Measurements from ENCODE around the gene PDE10A.
"Not testable (repeated sequence)": the region's sequence is repeated elsewhere in the genome, so short reads cannot be mapped to it uniquely, and the experiment has no call there.

Gene PDE10A

DNA sequence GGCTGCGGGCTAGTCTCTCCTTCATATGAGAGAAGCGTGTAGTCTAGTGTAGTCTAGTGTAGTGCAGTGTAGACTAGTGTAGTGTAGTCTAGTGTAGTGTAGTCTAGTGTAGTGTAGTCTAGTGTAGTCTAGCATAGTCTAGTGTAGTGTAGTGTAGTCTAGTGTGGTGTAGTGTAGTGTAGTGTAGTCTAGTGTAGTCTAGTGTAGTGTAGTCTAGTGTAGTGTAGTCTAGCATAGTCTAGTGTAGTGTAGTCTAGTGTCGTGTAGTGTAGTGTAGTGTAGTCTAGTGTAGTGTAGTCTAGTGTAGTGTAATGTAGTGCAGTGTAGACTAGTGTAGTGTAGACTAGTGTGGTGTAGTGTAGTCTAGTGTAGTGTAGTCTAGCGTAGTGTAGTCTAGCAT lies 44.1 kb downstream of the PDE10A start:
- not testable (repeated sequence) for DNase-seq

DNA sequence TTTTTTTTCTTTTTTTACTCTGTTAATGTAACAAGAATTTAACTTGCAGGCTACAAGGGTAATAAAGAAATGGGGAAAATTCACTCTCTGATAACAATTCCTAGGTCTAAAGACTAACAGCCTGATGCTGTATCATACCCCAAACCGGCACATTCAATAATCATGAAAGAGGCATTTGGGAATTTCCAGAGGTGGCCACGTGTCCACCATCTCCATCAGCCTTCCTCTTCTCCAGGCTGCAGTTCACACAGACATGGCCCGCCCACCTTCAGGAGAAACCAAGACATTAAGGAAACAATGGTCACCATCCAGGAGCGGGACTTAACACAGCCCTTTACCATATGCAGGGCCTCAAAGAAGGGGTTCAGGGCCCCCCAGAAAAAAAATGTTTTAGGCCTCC lies 44.8 kb downstream of the PDE10A start:
- no peak for DNase-seq

DNA sequence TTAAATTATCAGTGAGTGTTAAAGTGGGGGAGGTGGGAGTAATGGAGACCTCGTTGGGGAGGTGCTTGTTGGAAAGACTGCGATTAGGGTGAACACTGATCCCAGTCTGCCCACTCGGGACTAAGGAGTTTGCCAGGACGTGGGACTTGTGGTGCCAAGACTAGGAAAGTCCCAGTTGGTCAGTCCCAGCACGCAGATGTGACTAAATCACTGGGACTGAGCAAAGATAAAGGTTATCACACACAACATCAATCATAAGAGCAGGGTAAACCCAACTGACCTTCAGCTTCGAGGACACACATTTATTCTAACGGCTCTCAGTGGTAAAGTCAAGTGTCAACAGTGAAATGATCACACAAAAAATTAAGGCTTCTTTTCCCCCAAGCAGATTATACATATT lies 45.5 kb downstream of the PDE10A start:
- no peak for DNase-seq

DNA sequence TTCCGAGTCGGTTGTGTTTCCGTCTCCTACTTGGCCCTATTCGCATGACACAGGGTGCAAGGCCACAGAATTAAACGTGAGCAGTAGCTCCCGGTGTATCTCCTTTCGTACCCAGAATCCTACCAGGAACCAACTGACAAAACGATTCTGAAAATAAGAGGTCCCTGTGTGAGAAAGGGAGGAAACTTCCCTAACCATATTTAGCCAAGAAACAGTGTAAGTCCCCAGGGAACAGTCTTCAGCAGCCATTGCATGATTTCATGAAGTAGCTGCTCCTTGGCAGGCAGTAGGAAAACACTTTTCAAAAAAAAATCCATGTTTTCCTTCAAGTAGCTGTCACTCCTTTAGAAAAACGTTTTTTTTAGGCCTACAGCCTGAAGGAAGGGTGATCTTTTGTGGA lies 46.9 kb downstream of the PDE10A start:
- DNase-seq = no peak

DNA sequence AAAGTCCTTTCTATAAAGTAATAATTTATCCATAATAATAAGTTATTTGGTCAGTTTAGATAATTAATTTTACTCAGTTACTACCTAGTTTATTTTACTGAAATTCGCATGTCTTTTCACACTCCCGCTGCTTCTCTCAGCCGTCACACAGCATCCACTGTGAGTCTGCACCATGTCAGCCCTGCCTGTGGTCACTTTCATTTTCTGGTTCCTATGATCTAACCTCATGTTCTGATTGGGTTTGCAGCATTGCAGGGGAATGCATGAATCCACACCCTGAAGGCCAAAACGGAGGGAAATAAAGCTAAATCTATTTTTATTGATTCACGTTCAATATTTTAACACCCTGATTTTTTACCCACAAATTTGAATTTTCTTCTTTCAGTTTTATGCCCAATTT lies 47.4 kb downstream of the PDE10A start:
- no peak for DNase-seq

DNA sequence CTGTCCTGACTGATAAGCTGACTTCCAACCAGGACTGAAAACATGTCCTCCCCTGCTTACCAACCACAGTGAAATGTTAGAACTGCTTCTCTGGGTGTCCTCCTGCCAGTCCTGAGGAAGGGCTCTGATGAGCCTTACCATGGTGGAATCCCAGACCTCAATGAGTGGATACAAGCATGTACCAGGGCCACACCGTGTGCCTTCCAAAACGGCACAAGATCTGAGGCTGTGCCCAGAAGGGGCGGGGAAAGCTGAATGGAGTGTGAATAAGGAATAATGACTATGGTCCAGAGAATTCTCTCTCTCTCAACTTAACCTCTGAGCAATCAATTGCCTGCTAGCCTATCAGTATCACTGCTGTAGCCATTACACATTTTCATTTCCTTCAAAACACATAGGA lies 51.7 kb downstream of the PDE10A start:
- no peak for DNase-seq

DNA sequence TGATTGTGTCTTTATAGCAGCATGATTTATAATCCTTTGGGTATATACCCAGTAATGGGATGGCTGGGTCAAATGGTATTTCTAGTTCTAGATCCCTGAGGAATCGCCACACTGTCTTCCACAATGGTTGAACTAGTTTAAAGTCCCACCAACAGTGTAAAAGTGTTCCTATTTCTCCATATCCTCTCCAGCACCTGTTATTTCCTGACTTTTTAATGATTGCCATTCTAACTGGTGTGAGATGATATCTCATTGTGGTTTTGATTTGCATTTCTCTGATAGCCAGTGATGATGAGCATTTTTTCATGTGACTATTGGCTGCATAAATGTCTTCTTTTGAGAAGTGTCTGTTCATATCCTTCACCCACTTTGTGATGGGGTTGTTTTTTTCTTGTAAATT lies 54.5 kb downstream of the PDE10A start:
- DNase-seq = not testable (repeated sequence)

DNA sequence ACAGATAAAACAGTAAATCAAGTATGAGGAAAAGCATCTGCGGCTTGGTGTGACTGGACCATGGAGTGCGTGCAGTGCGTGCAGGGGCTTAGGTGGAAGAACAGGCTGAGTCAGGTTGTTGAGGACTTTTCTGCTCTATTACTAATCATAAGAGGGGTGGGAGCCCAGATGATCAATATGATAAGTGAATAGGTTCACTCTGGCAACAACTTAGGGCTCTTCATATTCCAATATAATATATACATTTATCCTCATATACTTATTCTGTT lies 56.4 kb downstream of the PDE10A start:
- DNase-seq = no peak

DNA sequence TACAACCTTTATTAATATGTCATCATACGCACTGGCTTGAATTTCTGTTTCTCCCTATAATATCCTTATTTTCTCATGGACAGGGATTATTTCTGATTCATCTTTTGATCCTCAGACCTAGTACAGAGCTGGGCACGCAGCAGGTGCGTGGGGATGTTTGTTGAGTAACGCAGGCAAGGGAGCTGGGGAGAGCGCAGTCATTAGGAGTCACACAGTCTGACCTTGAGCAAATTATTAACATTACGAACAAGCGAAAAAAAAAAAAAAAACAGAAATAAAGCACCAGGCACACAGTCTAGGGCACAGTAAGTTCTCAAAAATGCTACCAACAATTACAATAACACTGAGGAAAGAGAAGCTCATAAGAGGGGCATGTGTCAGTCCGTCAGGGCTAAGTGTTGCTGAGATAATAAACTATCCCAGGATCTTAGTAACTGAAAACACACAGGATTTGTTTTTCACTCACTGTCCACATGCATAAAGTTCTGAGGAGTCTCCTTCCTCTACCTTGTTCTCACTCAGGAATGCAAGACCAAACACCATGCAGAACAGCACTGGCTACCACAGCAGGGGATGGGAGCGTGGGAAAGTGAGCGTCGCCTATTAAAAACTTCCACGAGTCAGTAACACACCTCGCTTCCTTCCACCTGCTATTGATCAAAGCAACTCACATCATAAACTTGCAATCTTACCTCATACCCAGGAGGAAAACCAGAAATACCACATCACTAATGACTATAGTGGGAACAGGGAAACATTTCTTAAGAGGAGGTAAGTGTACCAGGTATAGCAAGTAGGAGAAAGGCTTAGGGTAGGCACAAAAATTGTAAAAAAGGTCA lies 56.9 kb downstream of the PDE10A start:
- no peak for DNase-seq

DNA sequence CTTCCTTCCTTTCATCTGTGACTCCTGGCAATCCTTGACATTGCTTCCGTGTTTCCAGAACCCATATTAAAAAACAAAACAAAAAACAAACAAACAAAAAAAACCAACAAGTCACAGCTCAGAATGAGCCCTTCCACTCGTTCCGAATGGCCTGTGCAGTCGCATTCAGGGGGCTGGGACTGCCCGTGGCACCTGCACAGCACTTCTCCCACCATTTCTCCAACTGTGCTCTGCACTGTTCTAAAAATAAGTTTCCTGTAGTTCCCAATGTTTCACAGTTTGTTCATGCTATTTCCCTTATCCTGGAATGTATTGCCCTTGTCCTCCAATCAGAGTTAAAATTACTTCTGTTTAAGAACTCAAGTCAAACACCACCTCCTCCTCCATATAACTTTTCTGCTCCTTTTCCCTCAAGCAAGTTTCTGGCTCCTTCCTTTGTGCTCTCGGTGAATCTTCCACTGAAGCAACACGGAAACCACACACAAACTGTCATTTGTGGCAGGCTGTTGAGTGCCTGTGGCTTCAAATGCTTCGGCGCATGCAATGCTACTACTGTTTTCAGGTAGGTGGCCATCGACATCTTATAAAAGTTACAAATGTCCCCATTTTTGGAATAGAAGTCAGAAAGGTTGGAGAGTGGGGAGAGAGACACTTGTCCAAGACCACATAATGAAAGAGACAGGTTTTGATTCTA lies 57.7 kb downstream of the PDE10A start:
- DNase-seq = no peak

DNA sequence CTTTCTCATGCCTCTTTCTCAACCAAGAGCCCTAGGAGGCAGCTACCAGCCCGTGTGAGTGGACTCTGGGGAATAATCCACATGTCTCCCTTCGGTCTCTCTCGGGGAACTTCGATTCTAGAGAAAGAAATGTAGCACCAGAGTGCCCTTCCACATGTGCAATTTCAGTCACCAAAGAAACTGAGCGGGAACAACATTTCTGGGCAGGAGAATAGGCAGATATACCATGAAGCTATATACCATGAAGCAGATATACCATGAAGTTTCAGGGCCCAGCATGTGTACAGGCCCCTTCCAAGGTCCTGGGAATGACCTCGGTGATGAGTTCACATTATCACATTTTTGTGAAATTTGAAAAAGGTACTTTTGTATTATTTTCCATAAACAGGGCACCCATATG lies 60.8 kb downstream of the PDE10A start:
- no peak for DNase-seq

DNA sequence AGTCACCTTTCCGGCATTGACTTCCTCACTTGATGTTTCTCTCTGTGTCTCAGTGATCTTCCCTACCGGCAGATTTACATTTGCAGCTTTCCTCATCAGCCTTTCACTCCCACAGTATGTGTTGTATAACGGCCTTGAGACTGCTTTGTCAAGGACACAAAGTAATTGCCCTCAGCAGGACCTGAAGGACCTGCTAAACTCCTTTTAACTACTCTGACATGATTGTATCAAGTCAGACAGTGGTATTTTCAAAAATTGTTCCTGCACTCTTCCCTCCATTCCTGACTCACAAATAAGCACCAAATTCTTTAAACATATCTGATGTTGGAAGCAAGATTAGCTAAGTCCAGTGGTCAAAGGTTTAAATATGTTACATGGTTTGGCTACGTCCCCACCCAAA lies 62.4 kb downstream of the PDE10A start:
- no peak for DNase-seq

DNA sequence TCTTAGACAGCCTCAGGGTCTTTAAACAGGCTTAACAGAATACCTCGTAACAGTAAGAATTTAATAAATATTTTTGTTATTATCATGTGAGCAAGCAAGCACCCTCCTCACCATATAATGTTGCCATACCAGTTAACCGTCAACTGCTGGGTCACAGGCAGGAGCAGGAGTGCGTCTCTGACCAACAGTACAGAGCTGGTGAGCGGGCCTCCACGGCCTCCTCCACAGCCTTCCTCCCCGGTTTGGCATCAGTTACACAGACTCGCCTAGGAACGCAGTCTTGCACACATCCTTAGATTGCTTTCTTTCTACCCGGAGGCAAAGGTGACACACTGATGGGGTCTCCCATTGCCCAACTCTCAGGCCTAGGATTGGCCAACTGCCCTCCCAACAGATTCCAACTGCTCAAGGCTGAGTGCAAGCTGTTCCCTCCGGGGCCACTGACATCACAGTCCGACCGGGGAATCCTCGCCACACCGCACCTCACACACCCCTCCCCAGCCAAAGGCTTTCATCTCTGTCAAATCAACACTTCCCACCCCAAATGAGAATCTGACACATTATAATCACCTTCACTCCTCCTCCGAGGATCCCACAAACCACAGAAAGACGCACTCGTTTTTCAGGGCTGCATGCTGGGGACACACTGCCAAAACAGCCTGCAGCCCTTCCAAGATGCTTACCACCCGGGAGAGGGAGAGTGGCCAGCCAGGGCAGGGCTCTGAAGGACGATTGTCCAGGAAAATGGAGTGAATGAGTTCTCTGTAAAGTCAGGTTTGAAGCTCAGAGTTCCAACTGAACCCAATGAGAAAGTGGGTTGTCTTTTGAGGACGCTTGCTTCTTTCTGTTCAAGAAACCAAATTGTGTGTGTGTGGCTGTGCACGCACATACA lies 63.2 kb downstream of the PDE10A start:
- no peak for DNase-seq

DNA sequence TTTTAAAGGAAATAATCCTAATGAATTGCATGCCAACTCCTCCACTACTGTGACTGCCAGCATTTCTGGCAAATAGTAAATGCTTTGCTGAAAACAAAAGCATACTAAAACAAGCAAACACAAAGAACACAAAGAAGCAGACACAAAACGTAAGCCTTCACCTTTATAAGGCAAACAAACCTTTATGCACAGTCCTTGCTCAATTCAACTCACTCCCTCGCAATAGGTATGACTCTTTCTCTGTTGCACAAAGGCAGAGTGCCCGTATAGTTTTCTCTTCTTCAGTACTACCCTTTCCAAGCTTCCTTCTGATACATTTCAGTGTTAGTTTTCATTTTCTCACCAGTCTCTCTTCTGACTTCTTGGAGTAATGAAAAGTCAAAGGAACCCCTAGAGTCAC lies 63.9 kb downstream of the PDE10A start:
- DNase-seq = no peak

DNA sequence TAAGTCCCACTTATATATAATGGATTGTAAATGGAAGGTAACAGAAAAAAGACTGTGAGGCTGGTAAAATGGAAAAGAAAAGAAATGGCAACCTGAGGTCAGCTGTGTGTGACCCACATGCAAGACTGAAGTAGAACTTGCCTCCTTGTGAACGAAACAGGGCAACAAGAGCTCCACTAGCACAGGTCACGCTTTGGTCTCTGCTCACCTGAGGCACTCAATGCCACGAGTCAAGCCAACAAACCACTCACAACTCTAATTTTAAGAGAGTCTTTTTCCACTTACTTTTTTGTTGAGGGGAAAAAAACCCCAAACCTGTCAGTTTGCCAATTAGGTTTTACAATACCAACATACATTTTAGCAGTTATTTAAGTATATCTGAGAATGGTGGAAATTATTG lies 65.2 kb downstream of the PDE10A start:
- DNase-seq = no peak

DNA sequence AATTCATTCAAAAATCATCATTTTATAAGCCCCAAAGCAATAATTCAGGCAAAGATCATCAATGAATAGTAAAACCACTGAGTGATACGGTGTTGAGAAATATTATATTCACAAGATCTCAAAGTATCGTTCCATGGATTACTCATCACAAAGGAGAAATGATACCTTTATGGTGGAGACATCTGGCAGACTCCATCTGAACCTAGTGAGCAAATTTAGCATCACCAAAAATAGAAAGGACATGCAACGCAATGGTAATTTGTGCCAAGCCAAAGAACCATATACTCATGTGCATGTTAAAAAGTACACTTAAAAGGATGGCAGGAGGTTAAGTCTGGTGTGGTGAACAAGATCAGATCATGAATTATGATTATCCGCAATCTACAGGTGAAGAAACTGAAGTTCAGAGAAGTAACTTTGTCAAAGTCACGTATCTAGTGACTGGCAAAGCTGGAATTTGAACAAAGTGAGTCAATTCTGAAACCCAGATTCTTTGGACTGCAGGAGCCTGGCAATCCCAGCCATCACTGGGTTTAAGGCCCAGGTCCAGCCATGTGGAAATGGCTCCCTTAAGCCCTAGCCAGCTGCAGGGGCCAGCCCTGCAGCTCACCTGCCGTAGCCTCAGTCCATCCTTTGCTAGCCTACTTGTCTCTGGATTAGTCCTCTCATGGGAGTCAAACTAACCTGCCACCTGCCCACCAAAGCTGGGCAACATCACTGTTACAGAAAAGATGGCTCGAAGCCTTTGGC lies 68.3 kb downstream of the PDE10A start:
- DNase-seq = no peak

DNA sequence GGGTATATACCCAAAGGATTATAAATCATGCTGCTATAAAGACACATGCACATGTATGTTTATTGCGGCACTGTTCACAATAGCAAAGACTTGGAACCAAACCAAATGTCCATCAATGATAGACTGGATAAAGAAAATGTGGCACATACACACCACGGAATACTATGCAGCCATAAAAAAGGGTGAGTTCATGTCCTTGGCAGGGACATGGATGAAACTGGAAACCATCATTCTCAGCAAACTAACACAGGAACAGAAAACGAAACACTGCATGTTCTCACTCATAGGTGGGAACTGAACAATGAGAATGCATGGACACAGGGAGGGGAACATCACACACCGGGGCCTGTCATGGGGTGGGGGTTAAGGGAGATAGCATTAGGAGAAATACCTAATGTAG lies 70.1 kb downstream of the PDE10A start:
- not testable (repeated sequence) for DNase-seq

DNA sequence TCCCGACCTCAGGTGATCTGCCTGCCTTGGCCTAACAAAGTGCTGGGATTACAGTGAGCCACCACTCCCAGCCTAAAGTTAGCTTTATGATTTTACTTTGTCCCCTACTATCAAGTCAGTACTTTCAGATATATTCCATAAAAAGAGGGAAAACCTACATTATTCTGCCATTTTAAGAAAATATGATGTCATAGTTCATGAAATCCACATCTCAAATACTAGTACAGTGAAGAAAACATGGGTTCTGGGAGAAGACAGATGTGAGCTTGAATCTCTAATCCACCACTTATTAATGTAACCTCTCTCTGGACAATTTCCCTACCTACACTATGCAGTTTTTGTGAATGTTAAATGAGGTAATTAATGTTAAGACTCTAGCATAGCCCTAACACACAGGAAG lies 74.5 kb downstream of the PDE10A start:
- no peak for DNase-seq

DNA sequence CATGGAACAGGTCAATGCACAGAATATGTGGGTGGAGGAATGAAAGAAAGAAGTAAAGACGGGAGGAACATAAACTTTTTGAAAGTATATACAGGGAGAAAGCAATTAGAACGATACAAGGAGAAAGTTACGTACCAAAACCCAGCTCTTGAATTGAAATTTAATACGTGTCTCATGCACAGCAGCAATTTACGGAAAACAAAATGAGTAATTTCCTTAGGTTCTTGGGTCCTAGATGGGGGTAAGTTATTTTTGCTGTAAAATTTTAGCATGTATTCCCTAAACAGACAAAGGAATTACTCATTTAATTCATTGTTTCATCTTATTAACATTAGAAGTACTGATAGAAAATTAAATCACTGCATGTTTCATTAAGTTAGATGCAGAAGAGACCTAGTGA lies 75.8 kb downstream of the PDE10A start:
- no peak for DNase-seq

DNA sequence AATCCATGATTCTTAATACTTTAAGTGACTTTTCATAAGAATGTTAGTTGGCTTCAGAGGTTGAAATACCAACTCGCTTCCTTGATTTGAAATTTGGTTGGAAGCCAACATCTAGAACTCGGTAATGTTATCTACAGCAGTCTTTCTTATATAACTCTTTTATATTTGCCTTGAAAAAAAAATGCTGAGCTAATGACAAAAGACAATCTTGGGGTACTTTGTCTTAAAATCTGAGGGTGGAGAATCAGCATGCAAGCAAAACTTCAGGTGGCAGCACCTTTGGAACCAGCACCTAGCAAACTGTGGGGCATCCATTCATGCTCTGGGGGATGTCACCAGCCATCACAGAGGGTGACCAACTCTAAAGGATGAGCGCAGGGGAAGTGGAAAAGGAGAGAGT lies 76.3 kb downstream of the PDE10A start:
- no peak for DNase-seq

DNA sequence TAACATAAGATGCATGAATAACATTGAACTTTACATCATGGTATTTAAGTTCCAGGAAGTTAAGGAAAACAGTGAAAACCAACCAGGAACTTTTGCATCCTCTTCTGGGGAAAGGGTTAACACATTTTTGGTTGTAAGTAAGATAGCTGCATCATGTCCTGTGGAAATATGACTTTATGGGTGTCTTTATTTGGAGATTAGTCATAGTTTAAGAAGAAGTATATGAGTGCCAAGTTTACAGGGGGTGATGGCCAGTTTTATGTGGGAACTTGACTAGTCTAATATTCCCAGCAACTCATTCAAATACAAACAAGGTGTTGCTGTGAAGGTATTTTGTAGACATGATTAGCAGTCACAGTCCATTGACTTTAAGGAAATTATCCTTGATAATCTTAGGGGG lies 78.0 kb downstream of the PDE10A start:
- DNase-seq = no peak

DNA sequence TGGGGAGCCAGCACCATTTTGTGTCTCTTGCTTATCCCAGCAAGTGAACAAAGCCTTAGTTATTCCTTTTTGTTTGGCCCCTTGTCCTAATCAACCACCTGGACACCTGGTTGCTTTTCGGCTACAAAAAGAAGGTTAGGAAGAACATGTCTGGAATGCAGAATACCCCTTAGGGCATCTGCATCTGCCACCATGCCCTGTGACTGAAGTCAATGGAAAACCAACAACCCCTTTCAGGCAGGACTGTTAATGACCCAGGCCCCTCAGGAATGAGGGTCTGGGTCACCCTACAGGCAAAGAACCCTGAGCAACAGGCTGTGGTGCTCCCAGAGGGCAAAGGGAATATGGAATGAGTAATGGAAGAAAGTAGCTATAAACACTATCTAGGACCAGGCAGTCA lies 78.5 kb downstream of the PDE10A start:
- DNase-seq = no peak

DNA sequence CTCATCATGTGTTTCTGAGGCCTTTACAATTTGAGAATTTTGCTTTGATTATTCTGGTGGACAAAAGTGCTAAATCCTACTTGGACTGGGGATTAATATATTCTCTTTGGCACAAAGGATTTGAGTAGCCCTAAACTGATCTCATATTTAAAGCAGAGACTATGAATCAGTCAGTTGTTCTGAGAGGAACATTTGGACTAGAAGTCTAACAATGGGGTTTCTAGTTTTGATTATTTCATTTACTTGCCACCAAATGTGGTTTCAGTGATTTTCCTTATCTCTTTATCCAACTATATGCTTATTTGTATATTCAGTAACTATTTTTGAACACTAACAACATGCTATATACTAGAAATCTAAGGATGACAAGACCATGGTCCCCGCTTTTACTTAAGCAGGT lies 81.4 kb downstream of the PDE10A start:
- no peak for DNase-seq

All from NCI-H446 (cell line).